T-helper 1 cell treated with Interleukin-12 subunit alpha and Interleukin-12 subunit beta and Interleukin-4 antibody, amounts not matched to agents 30 ng/mL and 1 ng/mL, for 36 hours (primary cell): ENCODE measurements around the gene INPP5A. TPM values are rescaled to one million over a fixed set of nuclear protein-coding genes. Genes with fewer than 3 reads are reported as not detected.

ENCODE experiments used
- intact Hi-C: fragments of 100-400 bp; cut with micrococcal nuclease; formaldehyde crosslinking; loops from one replicate; pipeline ENCODE4 v1.15.1; 2024
- total RNA-seq: library from RNA; stranded (reverse); gene quantifications from 2 replicates; pipeline ENCODE4 v1.2.3, GENCODE V29; 2022

INPP5A gene
- total RNA-seq, 1 donor from 2014 or later = 19.0 TPM

DNA sequence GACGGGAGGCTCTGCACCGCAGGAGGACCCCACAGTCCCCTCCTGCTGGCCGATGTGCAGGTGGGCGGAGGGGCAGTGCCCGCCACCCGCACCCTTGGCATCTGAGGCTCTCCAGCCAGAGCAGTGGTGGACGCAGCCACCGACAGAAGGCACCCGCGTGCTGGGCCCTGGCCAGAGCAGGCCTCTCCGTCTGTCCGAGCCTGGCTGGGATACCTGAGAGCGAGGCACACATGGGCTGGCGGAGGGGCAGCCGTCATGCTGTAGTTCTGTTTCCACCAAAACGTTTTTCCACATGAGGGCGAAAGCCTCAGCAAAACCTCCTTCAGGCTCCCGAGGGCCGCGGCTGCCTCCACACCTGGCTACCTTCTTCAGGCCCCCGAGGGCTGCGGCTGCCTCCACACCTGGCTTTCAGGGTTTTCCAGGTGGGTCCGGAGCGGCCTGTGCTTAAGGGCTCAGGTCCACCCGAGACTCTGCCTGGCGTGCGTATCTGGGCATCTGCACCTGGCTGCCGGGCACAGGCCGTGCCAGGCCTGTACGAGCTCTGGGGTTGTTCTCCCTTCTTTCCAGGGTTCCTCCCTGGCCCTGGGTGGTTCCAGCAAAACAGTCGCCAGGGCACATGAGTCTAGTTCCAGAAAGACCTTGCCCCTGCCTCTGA is 115.5 kb downstream of the INPP5A start:
- intact Hi-C loops = loop anchor here (10.0 kb wide), 1 partner anchor 132 kb away; the partner anchor contains the start of gene NKX6-2

DNA sequence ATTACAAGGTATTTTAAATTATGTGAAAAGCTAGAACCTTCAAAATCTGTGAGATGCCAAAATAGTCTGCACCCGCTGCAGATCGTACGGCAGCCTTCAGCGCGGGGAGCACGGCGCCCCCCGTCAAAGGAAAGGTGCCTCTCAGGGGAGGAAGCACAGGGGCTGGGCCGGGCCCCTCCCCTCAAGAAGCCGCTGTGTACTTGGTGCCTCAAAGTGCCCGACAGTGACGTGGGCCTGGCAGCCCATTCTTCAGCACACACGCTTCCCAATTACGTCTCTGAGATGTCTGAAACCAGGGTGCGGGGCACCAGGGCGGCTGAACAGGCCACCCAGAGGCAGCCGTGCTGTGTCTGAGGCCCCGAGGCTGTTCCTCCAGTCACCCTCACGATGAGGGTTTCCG is 116.1 kb downstream of the INPP5A start:
- intact Hi-C loops = loop anchor here (1.0 to 10.0 kb wide), 2 partner anchors 131 to 184 kb away; partner anchors contain the start of gene NKX6-2

DNA sequence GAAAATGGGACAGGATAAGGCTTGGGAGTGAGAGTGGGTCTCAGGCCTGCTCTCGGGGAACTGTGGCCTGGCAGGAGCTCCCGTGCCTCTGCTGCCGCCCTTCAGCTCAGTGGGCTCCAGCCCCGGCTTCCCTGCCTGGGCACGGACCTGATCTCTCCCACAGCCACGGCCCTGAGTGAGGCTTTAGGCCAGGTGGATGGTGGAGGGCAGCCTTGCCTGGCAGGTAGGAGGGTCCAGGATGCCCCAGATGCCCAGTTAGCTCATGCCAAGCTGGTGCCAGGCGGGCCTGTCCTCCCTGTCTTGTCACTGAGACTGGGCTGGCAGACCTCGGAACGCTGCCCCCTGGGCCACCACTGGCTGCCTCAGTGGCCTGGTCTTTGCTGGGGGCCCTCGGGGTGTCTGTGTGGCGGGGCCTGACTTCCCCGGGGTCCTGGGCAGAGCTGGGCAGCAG is 116.6 kb downstream of the INPP5A start:
- intact Hi-C loops = loop anchor here (1.0 to 10.0 kb wide), 2 partner anchors 131 to 183 kb away; partner anchors contain the start of gene NKX6-2

DNA sequence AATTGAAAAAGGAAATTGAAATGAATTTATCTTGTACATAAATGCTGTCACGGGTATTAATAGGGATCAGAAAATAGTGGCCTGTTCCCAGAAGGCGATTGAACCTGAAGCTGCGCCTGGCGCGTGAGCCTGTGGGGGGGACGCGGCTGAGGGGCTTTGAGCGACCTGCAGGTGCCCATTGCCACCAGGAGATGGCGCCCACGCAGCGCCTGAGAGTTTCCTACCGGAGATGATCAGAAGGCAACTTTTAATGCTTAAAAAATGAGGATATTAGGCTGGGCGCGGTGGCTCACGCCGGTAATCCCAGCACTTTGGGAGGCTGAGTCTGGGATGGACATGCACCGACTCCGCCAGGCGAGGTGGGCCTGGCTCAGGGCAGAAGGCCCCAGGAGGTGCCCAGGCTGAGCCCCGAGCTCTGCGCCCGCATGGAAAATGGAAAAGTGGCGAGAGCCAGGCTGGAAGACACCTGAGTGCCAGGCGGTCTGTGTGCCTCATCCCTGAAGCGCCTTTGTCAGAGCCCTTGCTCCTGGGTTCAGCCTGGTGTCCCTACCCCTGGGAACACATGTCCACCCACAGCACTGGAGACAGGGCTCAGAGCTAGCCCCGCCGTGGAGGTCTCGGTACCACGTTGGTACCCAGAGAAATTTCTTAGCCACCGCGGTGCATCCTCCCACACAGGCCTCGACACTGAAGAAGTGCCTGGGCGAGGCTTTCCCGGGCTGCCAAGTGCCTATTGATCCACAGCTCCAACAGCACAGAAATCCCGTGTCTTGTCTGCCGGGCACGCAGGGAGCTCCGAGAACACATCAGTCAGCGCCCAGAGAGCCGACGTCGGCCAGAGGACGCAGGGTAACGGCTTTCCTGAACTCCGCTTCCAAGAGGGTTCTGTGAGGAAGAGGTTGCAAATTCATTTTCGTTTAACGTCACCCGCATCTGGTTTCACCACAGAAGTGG is 117.4 kb downstream of the INPP5A start:
- intact Hi-C loops = loop anchor here (1.0 to 10.0 kb wide), 2 partner anchors 130 to 182 kb away; partner anchors contain the start of gene NKX6-2

DNA sequence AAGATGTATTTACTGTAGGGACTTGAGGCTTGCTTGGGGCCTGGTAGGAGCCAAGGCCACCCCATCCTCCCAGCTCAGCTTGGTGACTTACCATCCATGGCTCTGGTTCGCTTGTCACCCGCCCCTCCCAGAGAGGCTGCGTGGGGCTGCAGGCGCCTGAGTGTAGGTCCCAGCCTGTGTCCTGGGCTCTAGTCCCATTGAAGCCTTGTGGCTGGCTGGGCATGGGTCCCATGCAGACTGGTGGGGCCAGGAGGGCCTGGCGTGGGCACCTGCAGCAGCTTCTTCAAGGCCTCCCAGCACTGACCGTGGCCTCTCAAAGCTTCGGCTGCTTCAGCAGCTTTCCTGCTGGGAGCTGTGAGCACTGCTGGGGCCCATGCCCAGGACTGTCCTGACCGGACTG is 118.1 kb downstream of the INPP5A start:
- intact Hi-C loops = loop anchor here (10.0 kb wide), 1 partner anchor 129 kb away; the partner anchor contains the start of gene NKX6-2

DNA sequence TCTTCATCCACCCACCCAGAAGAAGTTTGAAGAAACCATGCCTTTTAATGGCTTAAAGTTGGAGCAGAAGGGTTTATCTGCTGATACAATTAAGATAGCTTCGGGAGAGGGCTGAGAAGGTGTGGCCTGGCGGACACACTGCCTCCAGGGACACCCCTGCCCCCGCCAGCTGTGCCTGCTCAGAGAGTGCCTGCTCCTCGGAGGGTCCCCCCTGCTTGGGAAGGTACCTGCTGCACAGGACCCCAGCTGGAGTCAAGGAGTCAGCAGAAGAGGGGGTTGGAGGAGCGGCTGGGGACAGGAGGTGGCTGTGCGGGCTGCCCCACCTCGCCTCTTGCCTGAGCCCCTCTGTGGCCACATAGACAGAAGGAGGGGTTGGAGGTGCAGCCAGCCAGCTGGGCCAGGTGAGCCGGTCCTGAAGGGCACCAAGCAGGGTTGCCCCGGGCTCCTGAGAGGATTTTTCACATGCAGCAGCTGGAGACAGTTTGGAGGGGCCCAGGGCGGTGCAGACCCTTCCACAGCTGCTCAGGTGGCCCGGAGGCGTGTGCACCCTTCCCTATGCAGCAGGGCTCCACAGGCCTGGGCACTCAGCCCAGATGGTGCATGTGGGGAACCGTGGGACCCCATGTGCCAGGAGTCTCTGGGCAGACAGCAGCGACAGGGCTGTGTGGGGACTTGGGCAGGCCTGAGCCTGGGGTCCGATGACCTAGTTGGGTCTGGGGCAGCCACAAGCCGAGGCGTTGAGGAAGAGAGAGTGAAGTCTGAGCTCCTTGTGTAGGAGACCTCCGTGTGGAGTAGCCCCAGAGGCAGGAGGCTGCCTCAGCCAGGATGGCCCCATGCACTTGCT is 118.9 kb downstream of the INPP5A start:
- intact Hi-C loops = loop anchor here (10.0 kb wide), 1 partner anchor 128 kb away; the partner anchor contains the start of gene NKX6-2

DNA sequence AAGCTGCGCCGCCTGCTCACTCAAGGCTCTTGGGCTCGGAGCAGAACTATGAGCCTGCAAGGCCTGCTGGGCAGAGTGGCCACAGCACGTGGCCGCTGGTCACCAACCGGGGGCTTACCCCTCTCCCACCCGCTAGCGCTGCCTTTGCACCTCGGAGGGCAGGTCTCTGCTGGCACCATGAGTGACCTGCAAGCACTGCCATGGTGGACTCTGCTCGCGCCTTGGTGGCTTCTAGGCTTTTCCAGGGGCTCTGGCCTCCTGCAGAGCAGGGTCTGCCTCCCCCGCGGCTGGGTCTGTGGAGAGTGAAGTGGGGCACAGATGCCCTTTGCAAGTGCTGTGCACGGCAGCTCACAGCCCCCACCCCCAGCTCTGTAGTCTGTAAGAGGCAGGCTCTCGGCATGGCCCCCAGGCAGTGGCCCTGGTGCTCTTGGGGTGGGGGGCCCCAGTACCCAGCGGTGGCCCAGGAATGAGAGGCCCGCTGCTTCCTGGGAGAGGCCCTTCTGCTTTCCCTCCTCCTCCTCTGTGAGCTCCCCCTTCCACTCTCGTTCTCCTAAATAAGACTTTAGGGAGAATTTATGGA is 119.6 kb downstream of the INPP5A start:
- intact Hi-C loops = loop anchor here (10.0 kb wide), 1 partner anchor 128 kb away; the partner anchor contains the start of gene NKX6-2

DNA sequence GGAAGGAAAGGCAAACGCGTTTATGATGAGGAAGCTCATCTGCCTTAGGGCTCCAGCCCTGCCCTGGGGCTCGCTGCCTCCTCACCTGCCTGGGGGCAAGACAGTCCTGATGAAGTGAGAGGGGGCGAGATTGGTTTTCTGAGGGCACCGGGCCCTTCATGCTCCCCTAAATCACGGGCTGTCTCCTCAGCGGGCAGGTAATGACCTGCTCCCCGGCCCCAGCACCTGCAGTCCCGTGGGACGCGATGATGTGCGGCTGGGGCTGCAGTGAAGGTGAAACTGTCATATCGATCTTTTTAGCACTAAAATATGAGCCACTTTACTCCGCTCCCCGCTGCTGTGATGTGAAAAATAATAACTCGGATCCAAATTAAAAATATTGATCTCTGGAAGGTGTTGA is 120.2 kb downstream of the INPP5A start:
- intact Hi-C loops = loop anchor here (10.0 kb wide), 1 partner anchor 127 kb away; the partner anchor contains the start of gene NKX6-2

DNA sequence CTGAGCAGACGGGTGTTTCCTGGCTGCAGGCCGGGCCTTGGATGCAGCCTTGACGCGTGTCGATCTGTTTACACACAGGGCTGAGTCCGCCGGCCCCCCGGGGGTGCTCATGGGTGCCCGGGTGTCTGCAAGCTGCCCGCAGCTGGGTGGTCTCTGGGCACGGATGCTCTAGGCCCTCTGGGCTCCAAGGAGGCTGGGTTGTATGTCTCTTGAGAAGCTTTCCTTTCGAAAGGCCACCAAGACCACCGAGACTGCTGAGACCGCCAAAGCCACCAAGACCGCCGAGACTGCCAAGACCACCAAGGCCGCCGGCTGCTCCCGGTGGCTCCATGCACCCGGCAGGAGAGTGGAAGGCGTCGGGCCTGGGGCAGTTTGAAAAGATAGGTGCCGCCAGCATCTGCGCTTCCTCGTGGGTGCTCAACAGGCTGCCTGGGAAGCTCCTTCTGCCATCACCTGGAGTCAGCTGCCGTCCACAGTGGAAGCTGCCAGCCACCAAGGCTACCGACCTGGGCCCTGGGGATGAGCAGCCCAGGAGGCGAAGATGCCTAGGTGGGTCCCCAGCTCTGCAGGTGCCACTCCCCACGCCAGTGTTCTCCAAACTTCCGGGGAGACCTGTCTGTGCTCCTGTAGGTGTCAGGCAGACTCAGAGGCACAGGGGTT is 121.1 kb downstream of the INPP5A start:
- intact Hi-C loops = loop anchor here (10.0 kb wide), 1 partner anchor 126 kb away; the partner anchor contains the start of gene NKX6-2

DNA sequence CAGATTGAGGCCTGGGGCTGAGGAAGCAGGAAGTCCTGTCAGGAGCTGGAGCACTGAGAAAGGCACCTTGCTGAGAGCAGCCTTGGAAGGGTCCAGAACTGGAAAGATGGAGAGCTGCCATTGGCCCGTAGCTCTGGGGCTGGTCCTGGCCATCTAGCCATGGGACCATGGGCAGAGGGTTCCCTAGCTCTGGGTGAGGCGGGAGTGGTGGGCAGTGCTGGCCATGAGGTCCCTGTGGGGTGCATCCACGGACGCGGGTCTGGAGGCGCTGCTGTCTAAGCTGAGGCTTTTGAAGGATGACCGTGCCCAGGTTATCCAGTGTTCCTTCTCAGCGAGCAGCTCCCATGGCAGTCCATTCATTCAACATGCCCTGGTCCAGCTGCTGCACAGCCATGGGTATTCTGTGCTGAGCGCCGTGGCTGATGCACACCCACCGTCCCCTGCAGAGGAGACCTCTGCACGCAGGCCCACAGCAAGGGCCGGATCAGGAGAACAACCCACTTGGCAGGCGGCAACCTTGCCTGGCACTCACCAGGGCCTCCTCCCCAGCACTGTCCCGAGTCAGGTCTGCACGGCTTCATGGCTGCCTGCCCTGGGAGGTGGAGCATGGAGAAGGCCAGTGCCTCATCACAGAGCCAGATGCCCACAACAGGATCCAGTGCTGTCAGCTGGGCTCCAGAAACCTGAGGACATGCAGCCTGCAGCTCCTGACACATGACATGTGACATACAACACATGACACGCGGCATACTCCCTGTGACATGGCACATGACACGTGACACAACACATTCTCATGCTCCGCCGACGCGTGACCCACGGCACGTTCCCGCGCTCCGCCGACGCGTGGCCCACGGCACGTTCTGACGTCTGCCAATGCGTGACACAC is 121.9 kb downstream of the INPP5A start:
- intact Hi-C loops = loop anchor here (10.0 kb wide), 1 partner anchor 125 kb away; the partner anchor contains the start of gene NKX6-2

DNA sequence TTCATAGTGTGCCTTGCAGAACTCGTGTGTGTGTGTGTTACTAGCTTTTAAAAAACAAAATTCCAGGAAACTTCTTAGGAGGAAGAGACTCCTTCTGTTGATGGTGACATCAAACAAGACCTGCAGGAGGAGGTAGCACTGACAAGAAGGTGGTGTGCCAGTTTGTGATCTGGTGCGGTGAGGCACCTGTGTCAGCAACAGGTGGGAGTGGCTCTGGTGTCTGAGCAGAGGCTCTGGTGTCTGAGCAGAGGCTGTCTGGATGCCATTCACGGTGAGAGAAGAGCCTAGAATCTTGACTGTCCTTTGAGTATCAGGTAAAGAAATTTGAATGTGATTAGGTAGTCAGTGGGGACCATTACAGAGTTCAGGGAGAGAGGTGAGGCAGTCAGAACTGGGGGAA is 122.8 kb downstream of the INPP5A start:
- intact Hi-C loops = no loop called here

DNA sequence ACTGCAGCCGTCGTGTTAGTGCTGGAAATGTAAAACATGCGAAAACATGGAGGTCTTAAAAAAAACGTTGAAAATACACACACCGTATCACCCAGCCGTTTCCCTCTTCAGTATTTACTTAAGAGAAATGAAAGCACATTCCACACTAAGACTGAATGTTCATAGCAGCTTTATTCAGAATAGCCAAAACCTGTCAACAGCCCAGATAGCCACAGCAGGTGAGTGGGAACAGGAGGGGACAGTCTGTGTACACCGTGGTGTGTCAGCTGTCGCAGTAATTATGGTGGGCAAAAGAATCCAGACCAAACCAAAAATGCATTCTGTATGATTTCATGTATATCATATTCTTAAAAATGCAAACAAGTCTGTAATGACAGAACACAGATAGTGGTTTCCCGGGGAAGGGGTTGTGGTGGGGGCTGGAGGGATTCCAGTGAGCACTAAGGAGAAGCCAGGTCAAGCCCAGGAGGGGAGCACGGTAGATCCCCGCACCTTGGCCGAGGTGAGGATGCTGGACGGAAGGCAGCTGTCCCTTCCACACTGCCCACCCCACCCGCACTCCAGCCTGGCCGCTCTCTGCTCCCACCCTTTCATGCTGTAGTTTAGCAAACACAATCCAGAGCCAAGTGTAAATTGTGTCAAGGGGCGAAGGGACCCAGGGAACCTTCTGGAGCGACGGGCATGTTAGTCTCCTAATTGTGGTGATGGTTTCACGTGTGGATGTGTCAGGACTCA is 124.8 kb downstream of the INPP5A start:
- intact Hi-C loops = no loop called here

DNA sequence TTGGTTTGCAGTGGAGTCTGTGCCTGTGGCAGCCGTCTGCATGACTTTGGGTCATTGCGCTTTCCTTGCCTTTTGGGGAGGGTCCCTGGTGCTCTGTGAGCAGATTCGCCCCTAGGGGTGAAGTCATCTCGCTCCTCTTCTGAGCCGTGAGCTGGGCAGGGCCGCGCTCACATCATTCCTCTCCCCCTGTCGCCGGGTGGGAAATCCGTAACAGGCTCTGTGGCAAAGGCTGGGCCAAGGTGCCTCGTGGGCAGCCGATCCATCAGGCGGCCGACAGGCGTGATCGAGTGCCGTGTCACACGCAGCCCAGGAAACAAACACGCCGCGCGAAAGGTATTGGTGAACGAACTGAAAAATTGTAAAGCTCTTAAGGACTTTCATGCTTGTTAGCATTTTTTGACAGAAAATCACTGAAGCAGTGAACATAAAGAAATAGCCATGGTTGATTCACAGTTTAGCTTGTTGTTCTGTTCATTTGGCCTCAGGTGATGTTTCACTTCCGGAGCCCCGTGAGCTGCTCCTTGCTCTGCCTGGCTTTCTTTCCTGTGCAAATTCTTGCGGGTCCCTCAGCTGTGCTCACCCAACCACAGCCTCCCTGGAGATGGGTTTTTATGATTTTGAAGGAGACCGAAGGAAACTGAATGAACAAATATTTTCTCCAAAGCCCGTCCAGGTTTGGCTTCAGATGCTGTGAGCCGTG is 126.2 kb downstream of the INPP5A start:
- intact Hi-C loops = no loop called here

DNA sequence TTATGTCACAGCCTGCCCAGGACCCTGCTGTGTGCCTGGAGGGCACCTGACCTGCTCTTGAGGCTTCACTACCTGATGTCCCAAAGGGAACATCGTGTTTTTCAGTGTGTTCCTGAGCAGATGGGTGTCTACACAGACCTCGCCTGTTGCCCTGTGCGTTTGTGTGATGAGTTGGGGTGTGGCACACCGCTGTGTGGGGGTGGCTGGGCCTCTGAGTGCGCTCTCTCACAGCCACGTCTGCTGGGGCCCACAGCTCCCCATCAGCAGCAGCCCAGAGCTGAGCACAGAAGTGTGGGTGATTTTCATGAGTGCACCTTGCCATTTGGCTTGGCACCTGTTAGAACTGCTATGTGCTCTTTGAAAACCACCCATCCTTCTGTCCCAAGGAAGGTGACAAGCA is 126.8 kb downstream of the INPP5A start:
- intact Hi-C loops = no loop called here

DNA sequence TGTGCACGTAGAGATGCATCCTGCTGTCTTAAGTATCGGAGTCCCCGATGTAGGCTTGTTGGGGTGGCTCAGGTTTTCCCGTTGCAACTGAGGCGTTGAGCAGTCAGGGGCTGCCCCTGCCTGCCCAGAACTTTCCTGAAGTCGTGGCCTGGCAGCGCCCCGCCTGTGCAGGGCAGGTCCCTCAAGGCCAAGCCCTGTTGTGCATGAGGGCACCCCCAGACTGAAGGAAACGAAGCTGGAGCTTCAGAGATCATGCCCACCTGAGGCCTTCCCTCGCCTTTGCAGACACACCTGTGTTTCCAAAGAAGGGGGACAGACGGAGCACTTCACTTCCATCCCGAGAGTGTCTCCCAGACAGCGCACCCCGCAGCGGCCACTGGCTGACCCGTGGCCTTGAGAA is 127.3 kb downstream of the INPP5A start:
- intact Hi-C loops = no loop called here

DNA sequence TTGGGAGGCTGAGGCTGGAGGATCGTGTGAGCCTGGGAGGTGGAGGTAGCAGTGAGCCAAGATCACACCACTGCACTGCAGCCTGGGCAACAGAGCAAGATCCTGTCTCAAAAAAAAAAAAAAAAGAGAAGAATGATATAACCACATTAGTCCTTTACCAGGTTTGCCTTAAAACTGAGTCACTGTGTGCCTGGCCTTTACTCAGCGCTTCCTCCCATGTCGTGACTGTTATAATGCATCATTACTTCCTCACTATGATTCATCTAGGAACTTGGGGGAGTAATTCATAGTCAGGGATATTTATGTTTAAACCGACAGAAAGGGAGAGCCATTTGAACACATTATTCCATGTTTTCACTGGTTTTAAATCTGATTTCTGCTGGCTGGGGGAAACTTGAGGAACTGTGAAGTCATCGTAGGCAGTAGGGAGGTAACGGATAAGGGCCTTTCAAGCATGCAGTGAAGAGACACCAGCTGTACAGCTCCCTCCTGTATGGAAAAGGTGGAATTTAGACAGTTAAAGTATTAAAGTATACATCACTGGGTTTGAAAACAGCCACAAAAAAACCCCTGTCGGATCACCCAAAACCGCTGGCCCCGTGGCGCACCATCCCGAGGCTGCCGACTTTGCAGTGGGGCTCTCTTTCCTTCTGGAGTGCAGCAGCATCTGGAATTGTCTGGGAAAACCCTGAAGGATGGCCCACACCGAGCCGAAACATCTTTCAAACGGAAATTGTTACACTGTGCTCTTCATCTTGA is 128.5 kb downstream of the INPP5A start:
- intact Hi-C loops = no loop called here
